ENCODE measurements around the gene CTSO.

- TF ChIP-seq GATA2 (IDR thresholded peaks at IDR 0.05; ENCODE audit: low read depth, low read length): no peak; the same call in 1 of the 2 replicates
- TF ChIP-seq GATA3 (IDR thresholded peaks at IDR 0.05; ENCODE audit: low read depth, low read length): no peak
Measured at GRCh38 chr4:155954118-155954685, 536 bp upstream of the CTSO start.

Data from SH-SY5Y (cell line).